HepG2 (cell line): ENCODE measurements around the gene NATD1. TPM values are rescaled to one million over a fixed set of nuclear protein-coding genes. Genes with fewer than 3 reads are reported as not detected.

Experiments
- ARHGAP35 ChIP-seq: sonication (generic); formaldehyde crosslinking; IDR thresholded peaks from 2 replicates; pipeline ENCODE4 v1.9.0; 2022; ENCODE audit warnings: mild to moderate bottlenecking, inconsistent platforms, moderate library complexity, missing genetic modification reagents, borderline replicate concordance
- BRCA1 ChIP-seq: sonication (generic); formaldehyde crosslinking; IDR thresholded peaks from 2 replicates; pipeline ENCODE4 v1.4.0; 2020; ENCODE audit warnings: missing genetic modification reagents
- KLF11 ChIP-seq: IDR thresholded peaks from 2 replicates; pipeline ENCODE4 v1.6.1; 2016; ENCODE audit warnings: missing compliant biosample characterization
- MXI1 ChIP-seq: IDR thresholded peaks from 3 replicates; pipeline ENCODE4 v1.6.1; 2012; ENCODE audit warnings: low read depth, low read length, inconsistent platforms, borderline replicate concordance
- RCOR2 ChIP-seq: IDR thresholded peaks from 2 replicates; pipeline ENCODE4 v1.6.1; 2016; ENCODE audit warnings: missing biosample characterization, missing genetic modification reagents
- SALL2 ChIP-seq: sonication (generic); formaldehyde crosslinking; IDR thresholded peaks from 2 replicates; pipeline ENCODE4 v1.8.1; 2023; ENCODE audit warnings: mild to moderate bottlenecking, missing genetic modification reagents, inconsistent platforms
- TEF ChIP-seq: sonication (generic); formaldehyde crosslinking; IDR thresholded peaks from 2 replicates; pipeline ENCODE4 v1.5.0; 2020; ENCODE audit warnings: missing genetic modification reagents
- ZFAT ChIP-seq: sonication (generic); formaldehyde crosslinking; conservative IDR thresholded peaks from 2 replicates; pipeline ENCODE4 v1.8.1; 2023; ENCODE audit warnings: missing genetic modification reagents, inconsistent platforms
- ZNF235 ChIP-seq: sonication (generic); formaldehyde crosslinking; IDR thresholded peaks from 2 replicates; pipeline ENCODE4 v1.8.1; 2023; ENCODE audit warnings: mild to moderate bottlenecking, missing genetic modification reagents, borderline replicate concordance
- ZNF256 ChIP-seq: sonication (generic); formaldehyde crosslinking; conservative IDR thresholded peaks from 2 replicates; pipeline ENCODE4 v1.4.0; 2020; ENCODE audit warnings: missing genetic modification reagents
- ZNF407 ChIP-seq: sonication (generic); formaldehyde crosslinking; IDR thresholded peaks from one replicate; pipeline ENCODE4 v1.5.1; 2020; ENCODE audit warnings: mild to moderate bottlenecking, missing genetic modification reagents; ENCODE audit errors: not compliant biosample characterization
- ZNF501 ChIP-seq: sonication (generic); formaldehyde crosslinking; IDR thresholded peaks from 2 replicates; pipeline ENCODE4 v1.5.1; 2020; ENCODE audit warnings: mild to moderate bottlenecking, moderate library complexity, missing genetic modification reagents
- ZNF615 ChIP-seq: sonication (generic); formaldehyde crosslinking; IDR thresholded peaks from 2 replicates; pipeline ENCODE4 v1.5.0; 2020; ENCODE audit warnings: mild to moderate bottlenecking, missing genetic modification reagents, borderline replicate concordance
- polyA plus RNA-seq, 8 experiments: library from polyadenylated mRNA; depleted of rRNA in 3 of 8; stranded (reverse) in 7 of 8; unstranded in 1 of 8; fragments of >200 nt; fragmentation: Illumina TruSeq in 4 of 8; extraction: Trizol in 4 of 8; gene quantifications; 2 replicates each; pipeline versions ENCODE4 v1.2.1 to v1.2.3, GENCODE V29; 2011 to 2016; ENCODE audit warnings: low read depth in 4 of 8, missing spikeins in 1 of 8, mixed read lengths in 1 of 8; ENCODE audit not compliant: insufficient read depth in 1 of 8
- total RNA-seq, 5 experiments: library from RNA; depleted of rRNA; stranded (reverse); fragments of >200 nt; fragmentation: Illumina TruSeq; extraction: Trizol; gene quantifications; 2 replicates each; pipeline ENCODE4 v1.2.3, GENCODE V29; 2016; ENCODE audit warnings: low read depth in 1 of 5
- TF ChIP-seq, protein P1 (sequence below): sonication (generic); formaldehyde crosslinking; IDR thresholded peaks from 2 replicates; pipeline ENCODE4 v1.5.0; 2020; ENCODE audit warnings: mild to moderate bottlenecking, missing genetic modification reagents
- TF ChIP-seq, protein P2 (sequence below): sonication (generic); formaldehyde crosslinking; IDR thresholded peaks from 2 replicates; pipeline ENCODE4 v1.4.0; 2020; ENCODE audit warnings: missing genetic modification reagents
- TF ChIP-seq, protein P3 (sequence below): sonication (generic); formaldehyde crosslinking; IDR thresholded peaks from 2 replicates; pipeline ENCODE4 v1.5.0; 2020; ENCODE audit warnings: missing genetic modification reagents

Gene NATD1
- total and polyA plus RNA-seq, 2 of the 13 experiments (the other 11 are each of a cell fraction or from before 2014, with no cell fraction given), result 0.31 to 2.3 TPM

GRCh38 chr17:21213638-21214014, 39.6 kb downstream of the NATD1 start (continued):
- TF ChIP-seq TEF, result no peak
- TF ChIP-seq ZNF501 (CRISPR knock-in tag), result peak; percentile 72; the same call in 1 of the 2 replicates
- no peak for TF ChIP-seq MXI1
- no peak for TF ChIP-seq RCOR2 (CRISPR knock-in tag)
- TF ChIP-seq ZNF235 (CRISPR knock-in tag), result 0 out of 2 replicates have a peak, but pooled peaks have one; percentile 40
- TF ChIP-seq, protein P1, sequence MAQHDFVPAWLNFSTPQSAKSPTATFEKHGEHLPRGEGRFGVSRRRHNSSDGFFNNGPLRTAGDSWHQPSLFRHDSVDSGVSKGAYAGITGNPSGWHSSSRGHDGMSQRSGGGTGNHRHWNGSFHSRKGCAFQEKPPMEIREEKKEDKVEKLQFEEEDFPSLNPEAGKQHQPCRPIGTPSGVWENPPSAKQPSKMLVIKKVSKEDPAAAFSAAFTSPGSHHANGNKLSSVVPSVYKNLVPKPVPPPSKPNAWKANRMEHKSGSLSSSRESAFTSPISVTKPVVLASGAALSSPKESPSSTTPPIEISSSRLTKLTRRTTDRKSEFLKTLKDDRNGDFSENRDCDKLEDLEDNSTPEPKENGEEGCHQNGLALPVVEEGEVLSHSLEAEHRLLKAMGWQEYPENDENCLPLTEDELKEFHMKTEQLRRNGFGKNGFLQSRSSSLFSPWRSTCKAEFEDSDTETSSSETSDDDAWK (CRISPR knock-in tag), result no peak
- TF ChIP-seq ARHGAP35 (CRISPR knock-in tag), result no peak
- no peak for TF ChIP-seq ZNF256 (CRISPR knock-in tag)
- TF ChIP-seq BRCA1 (CRISPR knock-in tag), result no peak
- no peak for TF ChIP-seq KLF11 (CRISPR knock-in tag)
- no peak for TF ChIP-seq ZFAT (CRISPR knock-in tag)
- TF ChIP-seq ZNF407 (CRISPR knock-in tag), result no peak
- TF ChIP-seq, protein P2, sequence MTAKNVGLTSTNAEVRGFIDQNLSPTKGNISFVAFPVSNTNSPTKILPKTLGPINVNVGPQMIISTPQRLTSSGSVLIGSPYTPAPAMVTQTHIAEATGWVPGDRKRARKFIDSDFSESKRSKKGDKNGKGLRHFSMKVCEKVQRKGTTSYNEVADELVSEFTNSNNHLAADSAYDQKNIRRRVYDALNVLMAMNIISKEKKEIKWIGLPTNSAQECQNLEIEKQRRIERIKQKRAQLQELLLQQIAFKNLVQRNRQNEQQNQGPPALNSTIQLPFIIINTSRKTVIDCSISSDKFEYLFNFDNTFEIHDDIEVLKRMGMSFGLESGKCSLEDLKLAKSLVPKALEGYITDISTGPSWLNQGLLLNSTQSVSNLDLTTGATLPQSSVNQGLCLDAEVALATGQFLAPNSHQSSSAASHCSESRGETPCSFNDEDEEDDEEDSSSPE, result no peak
- TF ChIP-seq ZNF615 (CRISPR knock-in tag), result peak; percentile 91
- TF ChIP-seq, protein P3, sequence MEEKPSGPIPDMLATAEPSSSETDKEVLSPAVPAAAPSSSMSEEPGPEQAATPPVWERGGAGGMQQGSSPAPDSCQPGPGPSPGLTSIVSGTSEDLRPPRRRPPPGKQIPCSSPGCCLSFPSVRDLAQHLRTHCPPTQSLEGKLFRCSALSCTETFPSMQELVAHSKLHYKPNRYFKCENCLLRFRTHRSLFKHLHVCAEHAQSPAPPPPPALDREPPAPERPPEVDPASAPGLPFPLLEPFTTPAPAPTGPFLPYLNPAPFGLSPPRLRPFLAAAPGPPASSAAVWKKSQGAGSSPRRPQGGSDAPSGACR, result no peak
- TF ChIP-seq SALL2 (CRISPR knock-in tag), result no peak
